IMR-90 (cell line): ENCODE measurements around the gene EXPH5.

Experiments used
- CEBPB ChIP-seq: IDR thresholded peaks from 2 replicates; pipeline ENCODE4 v1.6.1; 2012; ENCODE audit warnings: low read depth, low read length, improper control_type of control experiment
- CTCF ChIP-seq: conservative IDR thresholded peaks from 2 replicates; pipeline ENCODE4 v1.5.1; 2012; ENCODE audit warnings: mild to moderate bottlenecking, low read depth, low read length, improper control_type of control experiment
- MXI1 ChIP-seq: IDR thresholded peaks from 2 replicates; pipeline ENCODE4 v1.6.1; 2012; ENCODE audit warnings: low read depth, mild to moderate bottlenecking, low read length, moderate library complexity, borderline replicate concordance
- POLR2A ChIP-seq: IDR thresholded peaks from 2 replicates; pipeline ENCODE4 v1.6.1; 2012; ENCODE audit warnings: mild to moderate bottlenecking, low read depth, low read length
- RAD21 ChIP-seq: IDR thresholded peaks from 2 replicates; pipeline ENCODE4 v1.6.1; 2012; ENCODE audit warnings: low read length, improper control_type of control experiment
- SMC3 ChIP-seq: fragments of 150-350 bp; IDR thresholded peaks from 2 replicates; pipeline ENCODE4 v1.6.1; 2016; ENCODE audit warnings: low read depth, mild to moderate bottlenecking, antibody characterized with exemption, low read length, moderate library complexity
- USF2 ChIP-seq: fragments of 150-350 bp; IDR thresholded peaks from 2 replicates; pipeline ENCODE4 v1.6.1; 2017; ENCODE audit warnings: mild to moderate bottlenecking, antibody characterized with exemption, low read length, low read depth

GRCh38 chr11:108586600-108586999, 7.0 kb downstream of the EXPH5 start:
- TF ChIP-seq SMC3 (no peak), CTCF (no peak), USF2 (no peak), MXI1 (no peak), POLR2A (no peak), RAD21 (no peak), CEBPB (no peak)
